ENCODE results near the gene FAM72D.
"Not testable (repeated sequence)": the region's sequence is repeated elsewhere in the genome, so short reads cannot be mapped to it uniquely, and the experiment has no call there.

FAM72D gene

GRCh38 chr1:145074021-145074559, 21.7 kb upstream of the FAM72D start:
- not testable (repeated sequence) for ATAC-seq (replicated peaks); H3K4me1 Mint-ChIP-seq (ENCODE audit: low read depth in 2 of 2); H3K36me3 Mint-ChIP-seq (ENCODE audit: insufficient read depth); H3K9me3 Mint-ChIP-seq; H3K27ac Mint-ChIP-seq; DNase-seq; H3K27me3 Mint-ChIP-seq; H3K4me3 Mint-ChIP-seq

GRCh38 chr1:145076877-145077276, 18.9 kb upstream of the FAM72D start:
- not testable (repeated sequence) for DNase-seq; ATAC-seq (replicated peaks); H3K36me3 Mint-ChIP-seq (ENCODE audit: insufficient read depth); H3K9me3 Mint-ChIP-seq; H3K27me3 Mint-ChIP-seq; H3K27ac Mint-ChIP-seq; H3K4me3 Mint-ChIP-seq; H3K4me1 Mint-ChIP-seq (ENCODE audit: low read depth in 2 of 2)

- ATAC-seq (replicated peaks); H3K4me1 Mint-ChIP-seq (ENCODE audit: low read depth in 2 of 2); H3K9me3 Mint-ChIP-seq; DNase-seq; H3K27ac Mint-ChIP-seq; H3K4me3 Mint-ChIP-seq; H3K36me3 Mint-ChIP-seq (ENCODE audit: insufficient read depth); H3K27me3 Mint-ChIP-seq: not testable (repeated sequence)
These were observed 17.6 kb upstream of the FAM72D start for GRCh38 chr1:145077872-145078786.

GRCh38 chr1:145078787-145079370, 16.9 kb upstream of the FAM72D start:
- H3K27me3 Mint-ChIP-seq; H3K36me3 Mint-ChIP-seq (ENCODE audit: insufficient read depth); H3K27ac Mint-ChIP-seq; H3K4me1 Mint-ChIP-seq (ENCODE audit: low read depth in 2 of 2); H3K9me3 Mint-ChIP-seq; DNase-seq; H3K4me3 Mint-ChIP-seq; ATAC-seq (replicated peaks): not testable (repeated sequence)

- not testable (repeated sequence) for ATAC-seq (replicated peaks); H3K4me3 Mint-ChIP-seq; H3K27me3 Mint-ChIP-seq; H3K4me1 Mint-ChIP-seq (ENCODE audit: low read depth in 2 of 2); H3K27ac Mint-ChIP-seq; H3K36me3 Mint-ChIP-seq (ENCODE audit: insufficient read depth); DNase-seq; H3K9me3 Mint-ChIP-seq
These were observed 16.0 kb upstream of the FAM72D start for GRCh38 chr1:145079737-145080136.

- H3K27ac Mint-ChIP-seq; H3K27me3 Mint-ChIP-seq; H3K4me3 Mint-ChIP-seq; H3K36me3 Mint-ChIP-seq (ENCODE audit: insufficient read depth); DNase-seq; H3K4me1 Mint-ChIP-seq (ENCODE audit: low read depth in 2 of 2); ATAC-seq (replicated peaks); H3K9me3 Mint-ChIP-seq: not testable (repeated sequence)
These were observed 15.6 kb upstream of the FAM72D start for GRCh38 chr1:145080193-145080592.

- H3K36me3 Mint-ChIP-seq (ENCODE audit: insufficient read depth); H3K27ac Mint-ChIP-seq; H3K9me3 Mint-ChIP-seq; H3K4me3 Mint-ChIP-seq; ATAC-seq (replicated peaks); H3K27me3 Mint-ChIP-seq; DNase-seq; H3K4me1 Mint-ChIP-seq (ENCODE audit: low read depth in 2 of 2): not testable (repeated sequence)
These were observed 13.1 kb upstream of the FAM72D start for GRCh38 chr1:145082483-145083255.

- not testable (repeated sequence) for H3K4me1 Mint-ChIP-seq (ENCODE audit: low read depth in 2 of 2); H3K27me3 Mint-ChIP-seq; DNase-seq; H3K36me3 Mint-ChIP-seq (ENCODE audit: insufficient read depth); H3K9me3 Mint-ChIP-seq; ATAC-seq (replicated peaks)
- H3K4me3 Mint-ChIP-seq: peak overlapping the region; percentile 82 to 85
- H3K27ac Mint-ChIP-seq: peak overlapping the region in 1 of 2 donors; percentile 65
These were observed 2.1 kb upstream of the FAM72D start for GRCh38 chr1:145093517-145094149.

GRCh38 chr1:145094655-145095211, 1.0 kb upstream of the FAM72D start:
- not testable (repeated sequence) for H3K36me3 Mint-ChIP-seq (ENCODE audit: insufficient read depth); H3K4me1 Mint-ChIP-seq (ENCODE audit: low read depth in 2 of 2); H3K9me3 Mint-ChIP-seq; H3K27ac Mint-ChIP-seq; H3K27me3 Mint-ChIP-seq; H3K4me3 Mint-ChIP-seq
- peak; percentile 1 for ATAC-seq (replicated peaks)
- DNase-seq: peak in 1 of 3 experiments; percentile 2

- DNase-seq; H3K27ac Mint-ChIP-seq; H3K4me1 Mint-ChIP-seq (ENCODE audit: low read depth in 2 of 2); H3K4me3 Mint-ChIP-seq; H3K9me3 Mint-ChIP-seq; H3K36me3 Mint-ChIP-seq (ENCODE audit: insufficient read depth); ATAC-seq (replicated peaks); H3K27me3 Mint-ChIP-seq: not testable (repeated sequence)
These were observed 6.0 kb downstream of the FAM72D start for GRCh38 chr1:145101725-145102124.

- not testable (repeated sequence) for DNase-seq; H3K4me1 Mint-ChIP-seq (ENCODE audit: low read depth in 2 of 2); H3K9me3 Mint-ChIP-seq; H3K27me3 Mint-ChIP-seq; H3K4me3 Mint-ChIP-seq; ATAC-seq (replicated peaks); H3K27ac Mint-ChIP-seq; H3K36me3 Mint-ChIP-seq (ENCODE audit: insufficient read depth)
These were observed 7.5 kb downstream of the FAM72D start for GRCh38 chr1:145103294-145103693.

- not testable (repeated sequence) for DNase-seq; H3K27ac Mint-ChIP-seq; H3K4me1 Mint-ChIP-seq (ENCODE audit: low read depth in 2 of 2); H3K4me3 Mint-ChIP-seq; H3K27me3 Mint-ChIP-seq; H3K36me3 Mint-ChIP-seq (ENCODE audit: insufficient read depth); H3K9me3 Mint-ChIP-seq; ATAC-seq (replicated peaks)
These were observed 15.9 kb downstream of the FAM72D start for GRCh38 chr1:145111674-145112073.

GRCh38 chr1:145112703-145113102, 16.9 kb downstream of the FAM72D start:
- not testable (repeated sequence) for H3K9me3 Mint-ChIP-seq; H3K36me3 Mint-ChIP-seq (ENCODE audit: insufficient read depth); ATAC-seq (replicated peaks); H3K27ac Mint-ChIP-seq; H3K4me3 Mint-ChIP-seq; H3K27me3 Mint-ChIP-seq; H3K4me1 Mint-ChIP-seq (ENCODE audit: low read depth in 2 of 2); DNase-seq
